IMR-90 (cell line): Measurements from ENCODE around the gene SMYD5.

ENCODE experiments used
- CEBPB ChIP-seq: IDR thresholded peaks from 2 replicates; pipeline ENCODE4 v1.6.1; 2012; ENCODE audit warnings: low read depth, low read length, improper control_type of control experiment
- CHD1 ChIP-seq: IDR thresholded peaks from 2 replicates; pipeline ENCODE4 v1.6.1; 2012; ENCODE audit warnings: low read depth, low read length, improper control_type of control experiment
- ELK1 ChIP-seq: fragments of 150-350 bp; IDR thresholded peaks from 2 replicates; pipeline ENCODE4 v1.6.1; 2016; ENCODE audit warnings: low read depth, mild to moderate bottlenecking, low read length, moderate library complexity, borderline replicate concordance
- FOS ChIP-seq: fragments of 150-350 bp; IDR thresholded peaks from 2 replicates; pipeline ENCODE4 v1.6.1; 2016; ENCODE audit warnings: low read depth, low read length
- MAFK ChIP-seq: IDR thresholded peaks from 2 replicates; pipeline ENCODE4 v1.6.1; 2012; ENCODE audit warnings: low read depth, low read length, improper control_type of control experiment
- MAZ ChIP-seq: IDR thresholded peaks from 2 replicates; pipeline ENCODE4 v1.6.1; 2012; ENCODE audit warnings: low read depth, mild to moderate bottlenecking, low read length, improper control_type of control experiment, moderate library complexity, borderline replicate concordance
- MXI1 ChIP-seq: IDR thresholded peaks from 2 replicates; pipeline ENCODE4 v1.6.1; 2012; ENCODE audit warnings: low read depth, mild to moderate bottlenecking, low read length, moderate library complexity, borderline replicate concordance
- POLR2A ChIP-seq: IDR thresholded peaks from 2 replicates; pipeline ENCODE4 v1.6.1; 2012; ENCODE audit warnings: mild to moderate bottlenecking, low read depth, low read length
- RAD21 ChIP-seq: IDR thresholded peaks from 2 replicates; pipeline ENCODE4 v1.6.1; 2012; ENCODE audit warnings: low read length, improper control_type of control experiment
- RCOR1 ChIP-seq: IDR thresholded peaks from 2 replicates; pipeline ENCODE4 v1.6.1; 2012; ENCODE audit warnings: mild to moderate bottlenecking, low read length, improper control_type of control experiment; ENCODE audit not compliant: insufficient replicate concordance
- SMC3 ChIP-seq: fragments of 150-350 bp; IDR thresholded peaks from 2 replicates; pipeline ENCODE4 v1.6.1; 2016; ENCODE audit warnings: low read depth, mild to moderate bottlenecking, antibody characterized with exemption, low read length, moderate library complexity
- TF ChIP-seq, protein P1 (sequence below): conservative IDR thresholded peaks from 2 replicates; pipeline ENCODE4 v1.5.1; 2012; ENCODE audit warnings: mild to moderate bottlenecking, low read depth, low read length, improper control_type of control experiment

- TF ChIP-seq, protein P1, sequence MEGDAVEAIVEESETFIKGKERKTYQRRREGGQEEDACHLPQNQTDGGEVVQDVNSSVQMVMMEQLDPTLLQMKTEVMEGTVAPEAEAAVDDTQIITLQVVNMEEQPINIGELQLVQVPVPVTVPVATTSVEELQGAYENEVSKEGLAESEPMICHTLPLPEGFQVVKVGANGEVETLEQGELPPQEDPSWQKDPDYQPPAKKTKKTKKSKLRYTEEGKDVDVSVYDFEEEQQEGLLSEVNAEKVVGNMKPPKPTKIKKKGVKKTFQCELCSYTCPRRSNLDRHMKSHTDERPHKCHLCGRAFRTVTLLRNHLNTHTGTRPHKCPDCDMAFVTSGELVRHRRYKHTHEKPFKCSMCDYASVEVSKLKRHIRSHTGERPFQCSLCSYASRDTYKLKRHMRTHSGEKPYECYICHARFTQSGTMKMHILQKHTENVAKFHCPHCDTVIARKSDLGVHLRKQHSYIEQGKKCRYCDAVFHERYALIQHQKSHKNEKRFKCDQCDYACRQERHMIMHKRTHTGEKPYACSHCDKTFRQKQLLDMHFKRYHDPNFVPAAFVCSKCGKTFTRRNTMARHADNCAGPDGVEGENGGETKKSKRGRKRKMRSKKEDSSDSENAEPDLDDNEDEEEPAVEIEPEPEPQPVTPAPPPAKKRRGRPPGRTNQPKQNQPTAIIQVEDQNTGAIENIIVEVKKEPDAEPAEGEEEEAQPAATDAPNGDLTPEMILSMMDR, result no peak
- TF ChIP-seq ELK1, result no peak
- TF ChIP-seq MAFK, result no peak
- no peak for TF ChIP-seq POLR2A
- no peak for TF ChIP-seq SMC3
- TF ChIP-seq CHD1, result no peak
- no peak for TF ChIP-seq MXI1
- no peak for TF ChIP-seq MAZ
- no peak for TF ChIP-seq FOS
- TF ChIP-seq RCOR1, result no peak
- no peak for TF ChIP-seq RAD21
- TF ChIP-seq CEBPB, result no peak
These were observed 23.1 kb downstream of the SMYD5 start for GRCh38 chr2:73237168-73237567.
